ENCODE data around the gene PSME3. TPM values are rescaled to one million over a fixed set of nuclear protein-coding genes. Genes with fewer than 3 reads are reported as not detected.

The PSME3 gene
- total and polyA plus RNA-seq, 2 of the 13 experiments (the other 11 are each of a cell fraction or from before 2014, with no cell fraction given), result 66.3 to 135 TPM

- no peak for TF ChIP-seq UBTF (CRISPR knock-in tag; IDR thresholded peaks at IDR 0.05)
- peak; percentile 45 for TF ChIP-seq FOSL2 (CRISPR knock-in tag; IDR thresholded peaks at IDR 0.05)
- no peak for TF ChIP-seq ZNF124 (CRISPR knock-in tag; IDR thresholded peaks at IDR 0.05)
- peak; percentile 49; the same call in 1 of the 2 replicates for TF ChIP-seq SALL1 (CRISPR knock-in tag; IDR thresholded peaks at IDR 0.05)
- TF ChIP-seq IKZF1 (IDR thresholded peaks at IDR 0.05), result no peak
- TF ChIP-seq RAD21 (CRISPR knock-in tag; IDR thresholded peaks at IDR 0.05), result peak; percentile 60
- peak; percentile 25 for TF ChIP-seq TEAD3 (CRISPR knock-in tag; optimal IDR thresholded peaks at IDR 0.05; ENCODE audit: borderline replicate concordance)
- TF ChIP-seq PBX2 (CRISPR knock-in tag; IDR thresholded peaks at IDR 0.05), result peak; percentile 65; the same call in 1 of the 2 replicates
- peak; percentile 65; the same call in 1 of the 2 replicates for TF ChIP-seq THAP11 (CRISPR knock-in tag; IDR thresholded peaks at IDR 0.05)
- no peak for TF ChIP-seq PHF5A (CRISPR knock-in tag; IDR thresholded peaks at IDR 0.05; ENCODE audit: low read depth, unreplicated experiment)
- peak; percentile 46 for TF ChIP-seq NR2F6 (IDR thresholded peaks at IDR 0.05)
- TF ChIP-seq NR2F6 (CRISPR knock-in tag; IDR thresholded peaks at IDR 0.05), result no peak; the same call in 1 of the 2 replicates
- TF ChIP-seq ZNF142 (CRISPR knock-in tag; IDR thresholded peaks at IDR 0.05), result 0 out of 2 replicates have a peak, but pooled peaks have one; percentile 32
- peak; percentile 71 for TF ChIP-seq STAG1 (CRISPR knock-in tag; IDR thresholded peaks at IDR 0.05)
- TF ChIP-seq GATAD2A (CRISPR knock-in tag; IDR thresholded peaks at IDR 0.05), result 0 out of 2 replicates have a peak, but pooled peaks have one; percentile 33
- no peak for TF ChIP-seq ZFP62 (CRISPR knock-in tag; IDR thresholded peaks at IDR 0.05)
- 0 out of 2 replicates have a peak, but pooled peaks have one; percentile 33 for TF ChIP-seq IRF2 (CRISPR knock-in tag; IDR thresholded peaks at IDR 0.05)
- peak; percentile 96 for TF ChIP-seq MIXL1 (CRISPR knock-in tag; IDR thresholded peaks at IDR 0.05)
- TF ChIP-seq ERF (CRISPR knock-in tag; IDR thresholded peaks at IDR 0.05), result 0 out of 2 replicates have a peak, but pooled peaks have one; percentile 18
- TF ChIP-seq FOXJ3 (CRISPR knock-in tag; IDR thresholded peaks at IDR 0.05; ENCODE audit: borderline replicate concordance), result 0 out of 2 replicates have a peak, but pooled peaks have one; percentile 22
- TF ChIP-seq EED (CRISPR knock-in tag; IDR thresholded peaks at IDR 0.05), result no peak
- 0 out of 2 replicates have a peak, but pooled peaks have one; percentile 27 for TF ChIP-seq RBFOX2 (IDR thresholded peaks at IDR 0.05; ENCODE audit: low read depth, low read length)
- TF ChIP-seq ZNF343 (CRISPR knock-in tag; IDR thresholded peaks at IDR 0.05), result no peak
- TF ChIP-seq MXD1 (CRISPR knock-in tag; IDR thresholded peaks at IDR 0.05), result no peak
Observed at GRCh38 chr17:42819939-42820535, 13.2 kb upstream of the PSME3 start (continued).

Data from HepG2 (cell line).